Esophagus squamous epithelium (tissue), 4 donors: Measurements from ENCODE around the gene EPB42.

Experiments
- POLR2A ChIP-seq, 4 donors: fragments of 450-650 bp; IDR thresholded peaks; one replicate each; pipeline ENCODE4 v1.6.1; 2017; ENCODE audit warnings: antibody characterized with exemption in 4 of 4, mild to moderate bottlenecking in 4 of 4, moderate library complexity in 3 of 4
- TF ChIP-seq, protein P1 (sequence below), 6 experiments: fragments of 450-650 bp in 4 of 6; fragments of 200-600 bp in 2 of 6; sonication (generic) in 2 of 6; IDR thresholded peaks; one replicate each; pipeline ENCODE4 v1.5.1; 2016 to 2019; ENCODE audit warnings: antibody characterized with exemption in 6 of 6, mild to moderate bottlenecking in 4 of 6, moderate library complexity in 4 of 6

DNA sequence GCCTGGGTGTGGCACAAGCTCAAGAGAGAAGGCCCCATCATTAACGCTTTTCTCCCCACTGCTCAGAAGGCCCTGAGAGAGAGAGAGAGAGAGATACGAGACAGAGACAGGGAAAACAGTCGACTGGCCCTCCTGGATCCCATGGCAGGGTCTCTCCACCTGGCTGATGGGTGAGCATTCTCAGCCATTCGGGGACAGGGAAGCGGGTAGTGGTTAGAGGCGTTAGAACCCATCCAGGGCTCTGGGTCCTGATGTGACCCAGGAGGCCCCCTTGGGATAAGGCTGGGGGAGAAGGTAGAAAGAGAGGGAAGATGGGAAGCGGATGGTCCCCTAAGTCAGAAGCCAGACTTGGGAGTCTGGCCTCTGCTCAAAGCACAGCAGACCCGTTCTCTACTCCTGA is 38.0 kb upstream of the EPB42 start:
- TF ChIP-seq, protein P1, sequence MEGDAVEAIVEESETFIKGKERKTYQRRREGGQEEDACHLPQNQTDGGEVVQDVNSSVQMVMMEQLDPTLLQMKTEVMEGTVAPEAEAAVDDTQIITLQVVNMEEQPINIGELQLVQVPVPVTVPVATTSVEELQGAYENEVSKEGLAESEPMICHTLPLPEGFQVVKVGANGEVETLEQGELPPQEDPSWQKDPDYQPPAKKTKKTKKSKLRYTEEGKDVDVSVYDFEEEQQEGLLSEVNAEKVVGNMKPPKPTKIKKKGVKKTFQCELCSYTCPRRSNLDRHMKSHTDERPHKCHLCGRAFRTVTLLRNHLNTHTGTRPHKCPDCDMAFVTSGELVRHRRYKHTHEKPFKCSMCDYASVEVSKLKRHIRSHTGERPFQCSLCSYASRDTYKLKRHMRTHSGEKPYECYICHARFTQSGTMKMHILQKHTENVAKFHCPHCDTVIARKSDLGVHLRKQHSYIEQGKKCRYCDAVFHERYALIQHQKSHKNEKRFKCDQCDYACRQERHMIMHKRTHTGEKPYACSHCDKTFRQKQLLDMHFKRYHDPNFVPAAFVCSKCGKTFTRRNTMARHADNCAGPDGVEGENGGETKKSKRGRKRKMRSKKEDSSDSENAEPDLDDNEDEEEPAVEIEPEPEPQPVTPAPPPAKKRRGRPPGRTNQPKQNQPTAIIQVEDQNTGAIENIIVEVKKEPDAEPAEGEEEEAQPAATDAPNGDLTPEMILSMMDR (IDR thresholded peaks at IDR 0.05) = no peak
- no peak for TF ChIP-seq POLR2A (IDR thresholded peaks at IDR 0.05)
